ENCODE measurements around the gene RAX2. TPM values are rescaled to one million over a fixed set of nuclear protein-coding genes. Genes with fewer than 3 reads are reported as not detected.

The RAX2 gene
- total and polyA plus RNA-seq, 10 of the 15 experiments (the other 5 are each of a cell fraction or from before 2014, with no cell fraction given): not detected

DNA sequence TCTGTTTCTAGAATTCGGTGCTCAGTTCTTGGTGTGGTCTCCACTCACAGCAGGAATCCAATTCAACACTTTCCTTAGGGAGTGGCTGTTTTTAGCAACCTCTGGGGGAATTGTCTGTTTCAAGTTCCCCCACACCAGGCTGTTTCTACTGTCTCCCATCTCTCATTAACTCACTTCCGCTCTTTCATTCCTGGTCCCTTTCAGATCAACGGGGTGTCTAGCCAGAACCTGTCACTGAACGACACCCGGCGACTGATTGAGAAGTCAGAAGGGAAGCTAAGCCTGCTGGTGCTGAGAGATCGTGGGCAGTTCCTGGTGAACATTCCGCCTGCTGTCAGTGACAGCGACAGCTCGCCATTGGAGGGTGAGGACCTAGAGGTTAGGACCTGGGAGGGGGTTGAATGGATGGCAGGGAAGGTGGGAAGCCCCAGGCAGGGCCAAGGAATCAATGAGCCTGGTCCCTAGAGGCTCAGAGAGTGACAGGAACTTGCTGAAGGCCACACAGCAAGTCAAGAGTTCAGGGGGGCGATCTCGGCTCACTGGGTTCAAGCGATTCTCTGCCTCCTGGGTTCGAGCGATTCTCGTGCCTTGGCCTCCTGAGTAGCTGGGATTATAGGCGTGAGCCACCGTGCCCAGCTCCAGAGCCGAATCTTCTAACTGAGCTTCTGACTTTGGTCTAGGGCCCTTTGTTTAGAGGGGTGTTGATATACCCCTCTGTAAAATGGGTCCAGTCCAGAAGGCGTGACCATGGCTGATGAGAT lies 38.3 kb downstream of the RAX2 start:
- Histone ChIP-seq H3K27ac (ENCODE audit: control insufficient read depth, insufficient read depth) (no peak overlapping the region), H3K4me2 (ENCODE audit: control insufficient read depth, insufficient read depth) (no peak overlapping the region), H3K36me3 (ENCODE audit: control insufficient read depth in 2 of 2, insufficient read depth in 2 of 2, low read length in 1 of 2) (no peaks in the 10 kb centered on the region), H3K27me3 (replicated peaks in 1 of 2; ENCODE audit: control insufficient read depth in 2 of 2, insufficient read depth in 2 of 2, low read length in 1 of 2) (no peaks in the 10 kb centered on the region), H3K4me1 (ENCODE audit: control insufficient read depth, insufficient read depth, low read length) (no peaks in the 10 kb centered on the region), H3K79me2 (ENCODE audit: control insufficient read depth, insufficient read depth, low read length) (no peaks in the 10 kb centered on the region), H3K4me3 (no peak overlapping the region), H3K9ac (ENCODE audit: control insufficient read depth, insufficient read depth, low read length) (no peak overlapping the region), H4K20me1 (ENCODE audit: control insufficient read depth, insufficient read depth) (no peaks in the 10 kb centered on the region), H3K9me3 (replicated peaks; ENCODE audit: control insufficient read depth, insufficient read depth, low read length) (no peaks in the 10 kb centered on the region), H2AFZ (ENCODE audit: control insufficient read depth, low read depth, low read length) (no peak overlapping the region)
- ChIA-PET SMC1A (ENCODE audit: uncharacterized antibody, unreplicated experiment) (no interaction called here), RAD21 (ENCODE audit: unreplicated experiment) (interaction anchor here (0.6 kb wide), 1 partner anchor 267 kb away, joined by 3 read pairs; no protein-coding TSS in a partner anchor), POLR2A (no interaction called here), CTCF (no interaction called here)
- TF ChIP-seq SPI1 (IDR thresholded peaks at IDR 0.05; ENCODE audit: borderline replicate concordance, insufficient read depth, low read depth, low read length): peak; percentile 26; the same call in 1 of the 2 replicates
- TF ChIP-seq ASH2L (IDR thresholded peaks at IDR 0.05; ENCODE audit: borderline replicate concordance, low read depth): no peak
- in situ Hi-C loops (cut with MboI) (no loop called here), intact Hi-C loops (cut with micrococcal nuclease; ENCODE audit: unreplicated experiment) (no loop called here)
- WGBS (ENCODE audit: insufficient coverage, insufficient replicate concordance, low lambda C conversion rate, missing lambda C conversion rate): 48% methylated on average over 20 of the region's 20 CpGs
- no TSS peak for BruUV-seq (replicated peaks)
- FAIRE-seq (no peak), ATAC-seq (no peak), DNase-seq (ENCODE audit: low read depth, low spot score) (no peak)

DNA sequence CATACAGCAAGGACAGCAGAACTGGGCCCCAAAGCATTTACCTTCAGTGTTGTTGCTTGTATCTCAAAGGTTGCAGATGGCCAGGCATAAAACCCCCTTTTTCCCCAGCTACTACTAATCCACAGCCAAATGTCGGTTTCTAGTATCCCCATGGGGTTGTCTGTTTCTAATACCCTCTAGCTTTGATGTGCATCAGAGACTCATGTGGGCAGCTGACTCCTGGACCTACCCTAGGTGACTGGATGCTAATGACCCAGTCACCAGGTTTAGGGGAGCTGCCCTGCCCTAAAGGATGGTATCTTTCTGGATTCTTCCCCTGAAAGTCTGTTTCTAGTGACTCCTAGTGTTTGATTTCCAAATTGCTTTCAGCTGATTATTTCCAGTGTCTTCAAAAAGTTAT lies 39.9 kb downstream of the RAX2 start:
- Histone ChIP-seq H3K27me3 (replicated peaks in 1 of 2; ENCODE audit: control insufficient read depth in 2 of 2, insufficient read depth in 2 of 2, low read length in 1 of 2) (no peaks in the 10 kb centered on the region), H3K4me3 (no peak overlapping the region), H3K79me2 (ENCODE audit: control insufficient read depth, insufficient read depth, low read length) (no peaks in the 10 kb centered on the region), H3K9me3 (replicated peaks; ENCODE audit: control insufficient read depth, insufficient read depth, low read length) (no peaks in the 10 kb centered on the region), H2AFZ (ENCODE audit: control insufficient read depth, low read depth, low read length) (no peak overlapping the region), H3K4me2 (ENCODE audit: control insufficient read depth, insufficient read depth) (no peak overlapping the region), H3K4me1 (ENCODE audit: control insufficient read depth, insufficient read depth, low read length) (no peaks in the 10 kb centered on the region), H4K20me1 (ENCODE audit: control insufficient read depth, insufficient read depth) (no peaks in the 10 kb centered on the region), H3K36me3 (ENCODE audit: control insufficient read depth in 2 of 2, insufficient read depth in 2 of 2, low read length in 1 of 2) (no peaks in the 10 kb centered on the region), H3K9ac (ENCODE audit: control insufficient read depth, insufficient read depth, low read length) (no peak overlapping the region), H3K27ac (ENCODE audit: control insufficient read depth, insufficient read depth) (no peak overlapping the region)
- SMC1A ChIA-PET (ENCODE audit: uncharacterized antibody, unreplicated experiment): no interaction called here
- in situ Hi-C loops (cut with MboI) (no loop called here), intact Hi-C loops (cut with micrococcal nuclease; ENCODE audit: unreplicated experiment) (no loop called here)
- 0% methylated on average over 1 of the region's 1 CpG for WGBS (ENCODE audit: insufficient coverage, insufficient replicate concordance, low lambda C conversion rate, missing lambda C conversion rate)
- DNase-seq (ENCODE audit: low read depth, low spot score) (no peak), ATAC-seq (no peak), FAIRE-seq (no peak)
- POLR2A ChIA-PET: no interaction called here
- BruUV-seq (replicated peaks): no TSS peak
- CTCF ChIA-PET: interaction anchor here (0.6 kb wide), 1 partner anchor 378 kb away, joined by 3 read pairs; no protein-coding TSS in a partner anchor
- RAD21 ChIA-PET (ENCODE audit: unreplicated experiment): no interaction called here
- no peak for TF ChIP-seq ASH2L (IDR thresholded peaks at IDR 0.05; ENCODE audit: borderline replicate concordance, low read depth)
- TF ChIP-seq, protein P1, sequence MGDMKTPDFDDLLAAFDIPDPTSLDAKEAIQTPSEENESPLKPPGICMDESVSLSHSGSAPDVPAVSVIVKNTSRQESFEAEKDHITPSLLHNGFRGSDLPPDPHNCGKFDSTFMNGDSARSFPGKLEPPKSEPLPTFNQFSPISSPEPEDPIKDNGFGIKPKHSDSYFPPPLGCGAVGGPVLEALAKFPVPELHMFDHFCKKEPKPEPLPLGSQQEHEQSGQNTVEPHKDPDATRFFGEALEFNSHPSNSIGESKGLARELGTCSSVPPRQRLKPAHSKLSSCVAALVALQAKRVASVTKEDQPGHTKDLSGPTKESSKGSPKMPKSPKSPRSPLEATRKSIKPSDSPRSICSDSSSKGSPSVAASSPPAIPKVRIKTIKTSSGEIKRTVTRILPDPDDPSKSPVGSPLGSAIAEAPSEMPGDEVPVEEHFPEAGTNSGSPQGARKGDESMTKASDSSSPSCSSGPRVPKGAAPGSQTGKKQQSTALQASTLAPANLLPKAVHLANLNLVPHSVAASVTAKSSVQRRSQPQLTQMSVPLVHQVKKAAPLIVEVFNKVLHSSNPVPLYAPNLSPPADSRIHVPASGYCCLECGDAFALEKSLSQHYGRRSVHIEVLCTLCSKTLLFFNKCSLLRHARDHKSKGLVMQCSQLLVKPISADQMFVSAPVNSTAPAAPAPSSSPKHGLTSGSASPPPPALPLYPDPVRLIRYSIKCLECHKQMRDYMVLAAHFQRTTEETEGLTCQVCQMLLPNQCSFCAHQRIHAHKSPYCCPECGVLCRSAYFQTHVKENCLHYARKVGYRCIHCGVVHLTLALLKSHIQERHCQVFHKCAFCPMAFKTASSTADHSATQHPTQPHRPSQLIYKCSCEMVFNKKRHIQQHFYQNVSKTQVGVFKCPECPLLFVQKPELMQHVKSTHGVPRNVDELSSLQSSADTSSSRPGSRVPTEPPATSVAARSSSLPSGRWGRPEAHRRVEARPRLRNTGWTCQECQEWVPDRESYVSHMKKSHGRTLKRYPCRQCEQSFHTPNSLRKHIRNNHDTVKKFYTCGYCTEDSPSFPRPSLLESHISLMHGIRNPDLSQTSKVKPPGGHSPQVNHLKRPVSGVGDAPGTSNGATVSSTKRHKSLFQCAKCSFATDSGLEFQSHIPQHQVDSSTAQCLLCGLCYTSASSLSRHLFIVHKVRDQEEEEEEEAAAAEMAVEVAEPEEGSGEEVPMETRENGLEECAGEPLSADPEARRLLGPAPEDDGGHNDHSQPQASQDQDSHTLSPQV (IDR thresholded peaks at IDR 0.05): no peak
- TF ChIP-seq, protein P2, sequence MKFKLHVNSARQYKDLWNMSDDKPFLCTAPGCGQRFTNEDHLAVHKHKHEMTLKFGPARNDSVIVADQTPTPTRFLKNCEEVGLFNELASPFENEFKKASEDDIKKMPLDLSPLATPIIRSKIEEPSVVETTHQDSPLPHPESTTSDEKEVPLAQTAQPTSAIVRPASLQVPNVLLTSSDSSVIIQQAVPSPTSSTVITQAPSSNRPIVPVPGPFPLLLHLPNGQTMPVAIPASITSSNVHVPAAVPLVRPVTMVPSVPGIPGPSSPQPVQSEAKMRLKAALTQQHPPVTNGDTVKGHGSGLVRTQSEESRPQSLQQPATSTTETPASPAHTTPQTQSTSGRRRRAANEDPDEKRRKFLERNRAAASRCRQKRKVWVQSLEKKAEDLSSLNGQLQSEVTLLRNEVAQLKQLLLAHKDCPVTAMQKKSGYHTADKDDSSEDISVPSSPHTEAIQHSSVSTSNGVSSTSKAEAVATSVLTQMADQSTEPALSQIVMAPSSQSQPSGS (IDR thresholded peaks at IDR 0.05; ENCODE audit: low read length): no peak
- TF ChIP-seq MXI1 (IDR thresholded peaks at IDR 0.05; ENCODE audit: low read depth, low read length): no peak
